Stimulated activated CD4-positive, alpha-beta T cell treated with anti-CD3 and anti-CD28 coated beads, Interleukin-4, amount 100 ng/mL, for 48 hours (primary cell): ENCODE measurements around the gene L3MBTL1.
A peak's percentile ranks its signal among the peaks of the same experiment; 100 is the strongest.

Experiments used
- DNase-seq, 2 donors: peaks; one replicate each; pipeline ENCODE4 v3.0.0-alpha.2; 2020; ENCODE audit warnings: low read depth in 2 of 2

The L3MBTL1 gene

DNA sequence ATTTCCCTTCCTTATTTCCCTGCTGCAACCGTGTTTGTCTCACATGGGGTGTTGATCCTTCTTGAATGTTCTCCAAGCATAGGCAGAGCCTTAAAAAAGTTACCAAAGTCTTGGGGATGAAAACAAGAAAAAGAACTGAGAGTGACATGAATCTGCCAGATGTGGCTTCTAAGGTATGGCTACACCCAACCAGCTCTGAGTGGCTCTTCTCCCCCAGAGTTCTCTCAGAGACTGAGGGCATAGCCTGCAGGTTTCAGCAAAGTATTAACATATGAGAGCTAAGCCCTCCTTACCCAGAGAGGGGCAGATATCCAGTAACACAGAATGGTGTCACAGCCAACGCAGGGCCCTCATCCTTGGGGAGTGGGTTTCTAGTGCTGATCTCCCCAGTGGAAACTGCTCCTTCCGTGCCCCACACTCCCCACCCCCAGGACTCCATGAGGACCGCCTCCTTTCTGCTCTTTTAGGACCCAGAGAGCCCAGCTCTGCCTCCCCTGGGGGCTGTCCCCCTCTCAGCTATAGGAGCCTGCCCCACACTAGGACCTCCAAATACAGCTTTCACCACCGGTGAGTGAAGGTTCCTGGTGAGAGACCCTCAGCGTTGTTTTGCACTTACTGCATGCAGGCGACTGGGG lies 28.0 kb downstream of the L3MBTL1 start:
- DNase-seq, result no peak

DNA sequence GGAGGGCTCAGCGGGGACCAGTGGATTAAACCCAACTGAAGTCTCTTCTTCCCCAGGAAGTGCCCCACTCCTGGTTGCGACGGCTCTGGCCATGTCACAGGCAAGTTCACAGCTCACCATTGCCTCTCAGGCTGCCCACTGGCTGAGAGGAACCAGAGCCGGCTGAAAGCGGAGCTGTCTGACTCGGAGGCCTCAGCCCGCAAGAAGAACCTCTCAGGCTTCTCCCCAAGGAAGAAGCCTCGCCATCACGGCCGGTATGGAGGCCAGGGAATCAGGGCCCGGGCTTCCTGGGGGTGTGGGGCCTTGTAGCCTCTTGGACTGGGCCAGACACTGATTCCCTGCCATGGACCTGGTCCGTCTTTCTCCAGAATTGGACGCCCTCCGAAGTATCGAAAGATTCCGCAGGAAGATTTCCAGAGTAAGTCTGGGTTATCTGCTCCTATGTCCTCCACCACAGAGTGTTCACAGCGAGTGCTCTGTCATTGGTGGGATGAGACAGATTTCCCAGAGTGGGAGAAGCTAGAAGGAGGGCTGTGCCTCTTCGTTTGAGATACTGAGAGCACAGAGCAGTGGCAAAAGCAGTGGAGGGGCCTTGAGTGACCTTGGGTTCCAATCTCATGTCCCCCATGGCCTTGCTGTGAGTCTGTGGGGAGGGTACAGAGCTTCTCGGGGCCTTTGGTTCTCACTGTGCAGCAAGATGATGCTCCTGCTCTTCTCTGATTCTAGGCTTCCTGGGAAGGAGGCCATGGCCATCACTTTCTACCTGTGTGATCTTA lies 28.7 kb downstream of the L3MBTL1 start:
- DNase-seq, result no peak

GRCh38 chr20:43536817-43537440 lies 29.4 kb downstream of the L3MBTL1 start:
- DNase-seq, result no peak

DNA sequence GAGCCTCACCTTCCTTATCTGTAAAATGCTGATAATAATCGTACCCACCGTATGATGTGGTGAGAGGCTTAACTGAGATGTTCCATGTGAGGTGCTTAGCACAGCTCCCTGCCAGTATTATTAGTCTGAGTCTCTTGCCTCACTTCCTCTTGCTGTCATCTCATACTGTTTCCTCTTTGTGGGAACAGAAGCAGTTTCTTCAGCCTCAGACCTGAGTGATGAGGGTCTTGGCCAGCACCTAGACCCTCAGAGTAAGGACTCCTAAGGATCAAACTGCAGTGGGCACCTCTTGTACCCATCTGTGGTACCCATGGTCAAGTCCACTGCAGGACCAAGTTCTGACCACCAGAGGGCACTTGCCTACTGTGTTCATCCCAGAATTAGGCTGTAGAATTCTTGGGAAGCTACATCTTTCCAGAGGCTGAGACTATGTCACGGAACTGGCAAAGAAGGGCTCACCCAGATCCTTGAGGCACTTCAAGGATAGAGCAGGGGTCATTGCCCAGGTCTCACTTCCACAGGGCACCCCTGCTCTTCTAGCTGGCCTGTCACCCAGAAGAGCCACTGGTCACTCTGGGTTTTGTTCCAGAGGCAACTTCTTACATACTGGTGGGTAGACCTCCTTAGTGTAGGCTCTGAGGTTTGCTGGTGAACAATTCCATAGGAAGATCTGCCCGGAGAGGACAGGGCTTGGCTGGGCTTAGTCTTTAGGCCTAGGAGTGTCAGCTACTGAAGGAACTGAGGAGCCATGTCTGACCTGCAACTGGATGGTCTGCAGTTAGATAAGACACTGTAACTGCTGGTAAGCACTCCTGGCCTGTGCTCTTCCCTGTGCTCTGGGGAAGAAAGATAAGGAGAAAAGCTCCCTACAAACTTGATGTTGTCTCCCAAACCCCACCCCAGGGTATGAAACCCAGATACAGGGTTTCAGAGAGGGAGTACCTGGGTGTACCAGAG lies 30.7 kb downstream of the L3MBTL1 start:
- peak; percentile 31 to 53 for DNase-seq

GRCh38 chr20:43538878-43539700 lies 31.6 kb downstream of the L3MBTL1 start:
- no peak for DNase-seq

- no peak for DNase-seq
Measured at GRCh38 chr20:43539975-43540672, 32.6 kb downstream of the L3MBTL1 start.

DNA sequence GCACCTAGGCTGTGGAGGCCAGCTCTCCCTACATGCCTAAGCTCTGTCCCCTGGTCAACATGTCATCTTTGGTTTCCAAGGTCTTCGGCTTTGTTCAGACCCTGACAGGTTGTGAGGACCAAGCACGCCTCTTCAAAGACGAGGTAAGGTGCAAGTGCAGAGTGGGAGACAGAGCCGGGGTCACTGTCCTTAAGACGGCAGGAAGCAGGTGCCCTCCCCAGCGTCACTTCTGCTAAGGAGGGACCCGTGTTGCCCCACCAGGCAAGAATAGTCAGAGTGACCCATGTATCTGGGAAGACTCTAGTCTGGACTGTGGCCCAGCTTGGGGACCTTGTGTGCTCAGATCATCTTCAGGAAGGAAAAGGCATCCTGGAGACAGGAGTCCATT lies 33.2 kb downstream of the L3MBTL1 start:
- DNase-seq, result no peak

GRCh38 chr20:43541214-43541613 lies 33.7 kb downstream of the L3MBTL1 start:
- no peak for DNase-seq

- DNase-seq, result no peak
Measured at GRCh38 chr20:43542161-43542560, 34.7 kb downstream of the L3MBTL1 start.

DNA sequence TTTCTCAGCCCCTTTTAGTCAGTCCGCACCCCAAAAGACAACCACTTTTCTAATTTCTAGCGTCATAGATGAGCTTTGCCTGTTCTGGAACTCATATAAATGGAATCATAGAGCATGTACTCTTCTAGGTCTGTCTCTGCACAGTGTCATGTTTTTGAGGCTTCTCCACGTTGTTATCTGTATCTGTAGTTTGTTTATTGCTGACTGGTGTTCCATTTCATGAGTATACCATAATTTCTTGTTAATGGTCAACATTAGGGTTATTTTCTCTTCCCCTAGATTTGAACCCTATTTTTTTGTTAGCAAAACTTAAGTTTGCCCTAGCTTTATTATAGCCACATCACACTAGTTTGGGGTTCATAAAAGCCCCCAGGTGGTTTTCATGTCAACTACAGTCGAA lies 35.2 kb downstream of the L3MBTL1 start:
- DNase-seq, result no peak

- no peak for DNase-seq
Measured at GRCh38 chr20:43543138-43543537, 35.6 kb downstream of the L3MBTL1 start.

DNA sequence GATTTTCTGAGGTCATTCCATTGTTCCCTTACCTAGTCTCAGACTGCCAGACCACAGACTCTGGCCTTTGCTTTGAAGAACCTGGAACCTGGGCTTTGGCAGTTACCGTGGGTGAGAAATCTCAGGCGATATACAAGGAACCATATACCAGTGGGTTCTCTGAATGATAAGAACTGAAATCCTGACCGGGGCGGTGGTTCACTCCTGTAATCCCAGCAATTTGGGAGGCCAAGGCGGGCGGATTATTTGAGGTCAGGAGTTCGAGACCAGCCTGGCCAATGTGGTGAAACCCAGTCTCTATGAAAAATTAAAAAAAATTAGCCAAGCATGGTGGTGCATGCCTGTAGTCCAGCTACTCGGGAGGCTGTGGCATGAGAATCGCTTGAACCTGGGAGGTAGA lies 37.0 kb downstream of the L3MBTL1 start:
- no peak for DNase-seq

- no peak for DNase-seq
Measured at GRCh38 chr20:43545837-43546578, 38.5 kb downstream of the L3MBTL1 start.

GRCh38 chr20:43548273-43548880 lies 40.9 kb downstream of the L3MBTL1 start:
- DNase-seq, result no peak

DNA sequence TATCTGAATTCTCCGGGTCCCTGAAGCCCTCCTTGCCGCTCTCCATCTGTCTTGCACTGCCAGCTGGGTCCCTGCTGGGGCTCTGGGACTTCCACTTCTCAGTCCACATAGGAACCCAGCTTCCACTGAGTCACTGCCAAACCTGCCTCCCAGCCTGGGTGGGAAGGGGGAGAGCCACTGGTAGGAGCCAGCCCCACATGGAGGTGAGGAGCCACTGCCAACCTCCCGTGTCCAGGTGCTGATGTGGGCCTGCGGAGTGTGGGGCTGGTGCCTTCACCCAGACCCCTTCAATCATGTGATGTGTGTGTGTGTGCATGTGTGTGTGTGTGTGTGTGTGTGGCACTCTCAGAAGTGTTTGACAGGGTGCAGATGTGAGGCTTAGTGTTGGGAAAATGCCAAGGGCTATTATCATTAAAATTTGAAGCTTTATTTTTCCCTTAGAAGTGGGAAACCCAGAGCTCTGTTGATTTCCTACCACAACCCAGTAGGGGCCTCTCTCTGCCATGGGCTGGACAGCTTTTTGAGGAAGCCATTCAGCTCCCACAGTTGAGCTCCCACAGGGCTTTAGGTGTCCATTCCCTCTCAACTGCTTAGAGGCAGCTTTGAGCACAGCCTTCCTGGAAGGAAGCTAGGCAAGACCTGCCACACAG lies 42.0 kb downstream of the L3MBTL1 start:
- DNase-seq, result no peak

- no peak for DNase-seq
Measured at GRCh38 chr20:43550456-43550855, 43.0 kb downstream of the L3MBTL1 start.

- DNase-seq, result no peak
Measured at GRCh38 chr20:43554369-43554768, 46.9 kb downstream of the L3MBTL1 start.

- DNase-seq, result no peak
Measured at GRCh38 chr20:43558412-43559146, 51.1 kb downstream of the L3MBTL1 start, which contains the start of gene SGK2. SGK2 (plus strand) TSS chr20:43559027; CDS start chr20:43566496, 7,469 bp downstream.
